HL-60 (cell line): ENCODE measurements around the gene GDAP1L1.

Experiments
- GABPA ChIP-seq: IDR thresholded peaks from 2 replicates; pipeline ENCODE4 v1.6.1; 2012; ENCODE audit warnings: low read depth
- POLR2AphosphoS5 ChIP-seq: IDR thresholded peaks from 2 replicates; pipeline ENCODE4 v1.6.1; 2012; ENCODE audit warnings: low read depth
- TF ChIP-seq, protein P1 (sequence below): IDR thresholded peaks from one replicate; pipeline ENCODE4 v1.5.1; 2011; ENCODE audit warnings: low read length, control low read depth, inconsistent platforms; ENCODE audit not compliant: insufficient read depth

DNA sequence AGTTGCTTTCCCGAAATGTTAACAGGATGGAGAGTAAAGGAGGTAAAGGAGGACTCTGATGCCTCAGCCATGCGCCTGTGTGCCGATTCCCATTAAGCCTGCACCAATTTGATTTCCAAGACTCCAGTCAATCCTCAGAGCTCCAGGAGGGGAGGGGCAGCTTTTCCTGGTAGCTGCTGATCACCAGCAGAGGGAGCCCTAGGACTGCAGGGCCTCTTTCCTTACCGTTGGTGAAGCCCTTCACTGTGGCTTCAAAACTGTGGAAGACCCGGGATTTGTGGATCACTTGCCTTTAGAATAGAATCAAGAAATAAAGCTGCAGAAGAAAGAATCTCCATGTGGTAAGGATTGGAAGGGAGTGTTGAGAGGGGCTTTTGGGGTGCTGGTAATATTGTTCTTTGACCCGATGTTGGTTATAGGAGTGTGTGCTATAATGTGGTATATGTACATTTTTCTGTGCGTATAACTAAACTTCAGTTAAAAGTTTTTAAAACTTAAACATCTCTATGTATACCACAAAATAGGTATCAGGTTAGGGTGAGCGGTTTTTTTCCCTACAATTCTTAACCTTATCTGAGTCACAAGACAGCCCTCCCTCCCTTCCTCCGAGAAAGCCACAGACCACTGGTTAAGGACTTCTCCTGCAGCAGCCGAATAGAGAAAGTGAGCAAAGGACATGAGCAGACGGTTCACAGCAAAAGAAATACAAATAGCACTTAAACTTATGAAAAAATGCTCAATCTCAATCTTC lies 29.6 kb upstream of the GDAP1L1 start:
- TF ChIP-seq POLR2AphosphoS5 = no peak
- TF ChIP-seq GABPA = no peak
- TF ChIP-seq, protein P1, sequence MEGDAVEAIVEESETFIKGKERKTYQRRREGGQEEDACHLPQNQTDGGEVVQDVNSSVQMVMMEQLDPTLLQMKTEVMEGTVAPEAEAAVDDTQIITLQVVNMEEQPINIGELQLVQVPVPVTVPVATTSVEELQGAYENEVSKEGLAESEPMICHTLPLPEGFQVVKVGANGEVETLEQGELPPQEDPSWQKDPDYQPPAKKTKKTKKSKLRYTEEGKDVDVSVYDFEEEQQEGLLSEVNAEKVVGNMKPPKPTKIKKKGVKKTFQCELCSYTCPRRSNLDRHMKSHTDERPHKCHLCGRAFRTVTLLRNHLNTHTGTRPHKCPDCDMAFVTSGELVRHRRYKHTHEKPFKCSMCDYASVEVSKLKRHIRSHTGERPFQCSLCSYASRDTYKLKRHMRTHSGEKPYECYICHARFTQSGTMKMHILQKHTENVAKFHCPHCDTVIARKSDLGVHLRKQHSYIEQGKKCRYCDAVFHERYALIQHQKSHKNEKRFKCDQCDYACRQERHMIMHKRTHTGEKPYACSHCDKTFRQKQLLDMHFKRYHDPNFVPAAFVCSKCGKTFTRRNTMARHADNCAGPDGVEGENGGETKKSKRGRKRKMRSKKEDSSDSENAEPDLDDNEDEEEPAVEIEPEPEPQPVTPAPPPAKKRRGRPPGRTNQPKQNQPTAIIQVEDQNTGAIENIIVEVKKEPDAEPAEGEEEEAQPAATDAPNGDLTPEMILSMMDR = peak; percentile 91
